B cell (primary cell): Measurements from ENCODE around the gene GPR61. TPM values are rescaled to one million over a fixed set of nuclear protein-coding genes. Genes with fewer than 3 reads are reported as not detected.

Source experiments
- ATAC-seq: fragments of 200-7000 bp; cut with Tn5 transposase; one replicate; pipeline ENCODE4 v1.10.0; 2021; ENCODE audit warnings: low read depth, mild to moderate bottlenecking, moderate number of reproducible peaks, moderate library complexity
- CTCF ChIA-PET: fragments of 350-600 bp; sonication (Branson Sonifier 250); formaldehyde crosslinking; loops from one replicate; lab custom pipeline; 2021; ENCODE audit warnings: antibody characterized with exemption, inconsistent platforms; lab: Charles Lee
- POLR2A ChIA-PET: fragments of 350-600 bp; sonication (Branson Sonifier 250); formaldehyde crosslinking; loops from one replicate; lab custom pipeline; 2021; ENCODE audit warnings: antibody characterized with exemption; lab: Charles Lee
- DNase-seq: peaks from one replicate; pipeline ENCODE4 v3.0.0; 2013
- H2AFZ ChIP-seq: 2 replicates; pipeline ENCODE4 v1.6.1; 2012; ENCODE audit warnings: mild to moderate bottlenecking, low read depth, low read length; ENCODE audit not compliant: insufficient read depth, poor library complexity, severe bottlenecking
- H3K27ac ChIP-seq, 2 donors: 1 replicate in 1 of 2; 2 replicates in 1 of 2; pipeline ENCODE4 v1.5.1; 2012 to 2013; ENCODE audit warnings: low read length in 2 of 2, mild to moderate bottlenecking in 2 of 2, moderate library complexity in 1 of 2
- H3K27me3 ChIP-seq, 4 experiments: fragments of 200-600 bp in 1 of 4; sonication (generic) in 1 of 4; replicated peaks in 1 of 4; 1 replicate in 2 of 4; 2 replicates in 2 of 4; pipeline versions ENCODE4 v1.6.1 to v1.7.0; 2013 to 2016; ENCODE audit warnings: low read length in 3 of 4, mild to moderate bottlenecking in 2 of 4, mixed read lengths in 1 of 4, moderate library complexity in 1 of 4; ENCODE audit not compliant: insufficient read depth in 4 of 4, control insufficient read depth in 3 of 4; ENCODE audit errors: control extremely low read depth in 1 of 4
- H3K36me3 ChIP-seq, 2 experiments: replicated peaks in 1 of 2; 1 replicate in 1 of 2; 2 replicates in 1 of 2; pipeline versions ENCODE4 v1.6.1 to v1.7.1; 2013; ENCODE audit warnings: low read length in 1 of 2; ENCODE audit not compliant: insufficient read depth in 2 of 2, control insufficient read depth in 1 of 2; ENCODE audit errors: control extremely low read depth in 1 of 2, extremely low read depth in 1 of 2
- H3K4me1 ChIP-seq, 2 donors: fragments of 200-600 bp in 1 of 2; sonication (generic) in 1 of 2; 1 replicate in 1 of 2; 2 replicates in 1 of 2; pipeline versions ENCODE4 v1.5.1 to v1.6.1; 2013 to 2017; ENCODE audit warnings: low read length in 2 of 2; ENCODE audit not compliant: control insufficient read depth in 2 of 2, insufficient read depth in 2 of 2
- H3K4me2 ChIP-seq: replicated peaks from 2 replicates; pipeline ENCODE3; 2012; ENCODE audit warnings: mild to moderate bottlenecking, low read depth, low read length; ENCODE audit not compliant: poor library complexity, severe bottlenecking
- H3K4me3 ChIP-seq, 5 experiments: fragments of 200-600 bp in 1 of 5; sonication (generic) in 1 of 5; 1 replicate in 3 of 5; 2 replicates in 2 of 5; pipeline versions ENCODE4 v1.5.1 to v1.7.0; 2011 to 2016; ENCODE audit warnings: low read length in 4 of 5, mild to moderate bottlenecking in 4 of 5, low read depth in 2 of 5, control low read depth in 1 of 5, moderate library complexity in 1 of 5; ENCODE audit not compliant: insufficient read depth in 1 of 5; ENCODE audit errors: control extremely low read depth in 1 of 5, extremely low read depth in 1 of 5
- H3K79me2 ChIP-seq: fragments of 200-600 bp; sonication (generic); one replicate; pipeline ENCODE4 v1.6.0; 2016; ENCODE audit warnings: low read length; ENCODE audit not compliant: control insufficient read depth, insufficient read depth
- H3K9ac ChIP-seq: fragments of 200-600 bp; sonication (generic); 2 replicates; pipeline ENCODE4 v1.6.1; 2017; ENCODE audit warnings: mild to moderate bottlenecking, low read length, moderate library complexity
- H3K9me3 ChIP-seq, 3 donors: one replicate each; pipeline versions ENCODE4 v1.6.1 to v1.7.1; 2013; ENCODE audit warnings: low read length in 2 of 3; ENCODE audit not compliant: control insufficient read depth in 2 of 3, insufficient read depth in 1 of 3; ENCODE audit errors: control extremely low read depth in 1 of 3
- H4K20me1 ChIP-seq: 2 replicates; pipeline ENCODE4 v1.6.0; 2012; ENCODE audit warnings: mild to moderate bottlenecking, low read length; ENCODE audit not compliant: insufficient read depth, control insufficient read depth, poor library complexity, severe bottlenecking
- H3K27ac Mint-ChIP-seq: one replicate; pipeline ENCODE4 v1.8.0; 2021; ENCODE audit warnings: mixed read lengths
- H3K27me3 Mint-ChIP-seq: one replicate; pipeline ENCODE4 v1.8.0; 2021; ENCODE audit warnings: mixed read lengths
- H3K4me1 Mint-ChIP-seq: one replicate; pipeline ENCODE4 v1.8.0; 2021; ENCODE audit warnings: mixed read lengths
- H3K4me3 Mint-ChIP-seq: one replicate; pipeline ENCODE4 v1.8.0; 2021; ENCODE audit warnings: mixed read lengths
- H3K9me3 Mint-ChIP-seq: one replicate; pipeline ENCODE4 v1.8.0; 2022; ENCODE audit warnings: mixed read lengths; ENCODE audit not compliant: insufficient read depth
- CTCF ChIP-seq: fragments of 200-600 bp; IDR thresholded peaks from one replicate; pipeline ENCODE4 v1.8.0; 2022; ENCODE audit warnings: antibody characterized with exemption, mild to moderate bottlenecking
- EZH2 ChIP-seq: IDR thresholded peaks from 2 replicates; pipeline ENCODE4 v1.6.1; 2012; ENCODE audit warnings: borderline replicate concordance, low read depth, mild to moderate bottlenecking, moderate library complexity, low read length; ENCODE audit not compliant: insufficient read depth, poor library complexity, severe bottlenecking
- WGBS: methylation state at CpG from one replicate; pipeline ENCODE4 v1.1.5; 2013; ENCODE audit warnings: missing lambda C conversion rate; ENCODE audit not compliant: insufficient coverage; 5-methylcytosine and 5-hydroxymethylcytosine counted together
- intact Hi-C: fragments of 100-400 bp; cut with micrococcal nuclease; formaldehyde crosslinking; loops from one replicate; pipeline ENCODE4 v1.10.0; 2022
- polyA plus RNA-seq: library from polyadenylated mRNA; depleted of rRNA; stranded (reverse); fragments of >200 nt; gene quantifications from 2 replicates; pipeline ENCODE4 v1.2.3, GENCODE V29; 2012
- total RNA-seq, 2 donors: library from RNA; stranded (reverse); fragments of 120-200 nt in 1 of 2; gene quantifications; 1 replicate in 1 of 2; 2 replicates in 1 of 2; pipeline versions ENCODE4 v1.2.3 to v1.2.4, GENCODE V29; 2013 to 2022

The GPR61 gene
- total and polyA plus RNA-seq, 2 donors (not counting 1 experiment from before 2014, with no cell fraction given): not detected

DNA sequence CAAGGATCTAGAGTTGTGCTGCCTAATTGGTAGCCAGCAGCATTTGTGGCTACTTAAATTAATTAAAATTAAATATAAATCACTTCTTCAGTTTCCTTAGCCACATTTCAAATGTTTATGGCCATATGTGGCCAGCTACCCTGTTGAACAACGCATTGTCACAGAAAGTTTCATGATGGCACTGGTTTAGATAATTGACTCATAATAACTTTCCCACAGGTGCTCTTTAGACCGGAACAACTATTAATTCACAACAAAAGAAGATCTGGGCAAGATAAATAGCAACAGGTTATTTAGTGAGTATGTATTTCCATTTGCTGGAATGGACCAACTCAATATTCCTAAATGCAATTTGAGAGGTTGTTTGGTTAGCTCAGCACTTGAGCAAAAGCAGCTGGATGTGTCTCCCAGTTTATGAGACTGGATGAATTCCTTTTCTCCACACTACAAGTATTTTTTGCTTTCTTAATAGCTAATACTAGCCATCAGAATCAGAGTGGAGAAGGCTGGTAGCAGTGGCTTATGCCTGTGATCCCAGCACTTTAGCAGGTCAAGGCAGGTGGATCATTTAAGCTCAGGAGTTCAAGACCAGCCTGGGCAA lies 26.5 kb upstream of the GPR61 start:
- no peaks in the 10 kb centered on the region for H4K20me1 ChIP-seq
- peaks cover 40% of the 10 kb centered on the region for H3K27me3 Mint-ChIP-seq
- H3K4me3 ChIP-seq: no peak overlapping the region
- H3K4me1 Mint-ChIP-seq: peaks cover 17% of the 10 kb centered on the region
- TF ChIP-seq CTCF (no peak), EZH2 (no peak)
- H3K4me1 ChIP-seq: peaks cover 11 to 15% of the 10 kb centered on the region in 2 donors
- no peak overlapping the region for H3K27ac Mint-ChIP-seq
- intact Hi-C loops: no loop called here
- H3K4me3 Mint-ChIP-seq: no peak overlapping the region
- WGBS: 80% methylated on average over 1 of the region's 2 CpGs
- peaks cover 0 to 14% (median 5%) of the 10 kb centered on the region in 4 experiments for H3K27me3 ChIP-seq
- H3K36me3 ChIP-seq: no peaks in the 10 kb centered on the region
- no peaks in the 10 kb centered on the region for H3K9me3 ChIP-seq
- no peak overlapping the region for H3K9ac ChIP-seq
- ATAC-seq: no peak
- no peak overlapping the region for H3K4me2 ChIP-seq
- H3K9me3 Mint-ChIP-seq: no peaks in the 10 kb centered on the region
- no peak for DNase-seq
- H3K79me2 ChIP-seq: no peaks in the 10 kb centered on the region
- H2AFZ ChIP-seq: no peak overlapping the region
- CTCF ChIA-PET: interaction anchor here (1.3 to 37.9 kb wide), 3 partner anchors 19 to 23 kb away, joined by 4 to 926 read pairs (median 30); partner anchors contain the start of genes CYB561D1 and GPR61
- POLR2A ChIA-PET: no interaction called here
- no peak overlapping the region for H3K27ac ChIP-seq

DNA sequence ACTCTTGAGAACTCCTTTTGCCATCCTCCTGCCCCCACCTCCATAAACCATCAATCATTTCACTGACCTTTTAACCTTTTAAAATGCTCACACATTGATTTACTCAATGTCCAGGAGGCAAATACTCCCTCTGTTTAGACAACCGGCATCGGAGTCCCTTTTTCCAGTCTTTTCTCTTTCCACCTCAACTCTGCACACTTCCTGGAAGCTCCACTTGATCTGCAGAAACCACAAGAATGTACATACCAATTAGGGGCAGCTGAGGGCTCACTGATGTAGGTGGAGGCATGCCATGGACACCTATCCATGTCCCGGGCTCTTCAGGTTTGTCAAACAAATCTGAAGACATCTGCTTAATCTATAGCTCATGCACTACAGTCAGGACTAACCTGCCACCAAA lies 24.8 kb upstream of the GPR61 start:
- H3K4me1 ChIP-seq: peaks cover 6% of the 10 kb centered on the region in 2 donors
- Mint-ChIP-seq H3K27me3 (peaks cover 29% of the 10 kb centered on the region), H3K4me1 (peaks cover 6% of the 10 kb centered on the region), H3K27ac (no peak overlapping the region), H3K4me3 (no peak overlapping the region), H3K9me3 (no peaks in the 10 kb centered on the region)
- H2AFZ ChIP-seq: no peak overlapping the region
- H3K79me2 ChIP-seq: no peaks in the 10 kb centered on the region
- ATAC-seq (no peak), DNase-seq (no peak)
- H4K20me1 ChIP-seq: no peaks in the 10 kb centered on the region
- H3K27me3 ChIP-seq: peaks cover 0 to 11% (median 5%) of the 10 kb centered on the region in 4 experiments
- CTCF ChIA-PET: interaction anchor here (1.1 to 37.9 kb wide), 5 partner anchors 13 to 55 kb away, joined by 3 to 926 read pairs (median 6); partner anchors contain the start of gene GPR61
- no peak overlapping the region for H3K9ac ChIP-seq
- H3K9me3 ChIP-seq: no peaks in the 10 kb centered on the region
- H3K4me2 ChIP-seq: no peak overlapping the region
- no peaks in the 10 kb centered on the region for H3K36me3 ChIP-seq
- POLR2A ChIA-PET: no interaction called here
- 100% methylated on average over 3 of the region's 3 CpGs for WGBS
- intact Hi-C loops: no loop called here
- no peak overlapping the region for H3K4me3 ChIP-seq
- TF ChIP-seq CTCF (no peak), EZH2 (no peak)
- H3K27ac ChIP-seq: no peak overlapping the region
